WTC11 (cell line): ENCODE data around the gene SPESP1.

ENCODE experiments used
- GTF2I ChIP-seq: fragments of 250-450 bp; sonication (Bioruptor Pico); conservative IDR thresholded peaks from 2 replicates; pipeline ENCODE4 v1.4.0; 2021; ENCODE audit warnings: mild to moderate bottlenecking
- TF ChIP-seq, protein P1 (sequence below): sonication (generic); formaldehyde crosslinking; IDR thresholded peaks from 2 replicates; pipeline ENCODE4 v1.8.0; 2022; ENCODE audit warnings: missing genetic modification reagents
- TF ChIP-seq, protein P2 (sequence below): fragments of 200-600 bp; IDR thresholded peaks from 2 replicates; pipeline ENCODE4 v1.8.0; 2022; ENCODE audit warnings: antibody characterized with exemption

DNA sequence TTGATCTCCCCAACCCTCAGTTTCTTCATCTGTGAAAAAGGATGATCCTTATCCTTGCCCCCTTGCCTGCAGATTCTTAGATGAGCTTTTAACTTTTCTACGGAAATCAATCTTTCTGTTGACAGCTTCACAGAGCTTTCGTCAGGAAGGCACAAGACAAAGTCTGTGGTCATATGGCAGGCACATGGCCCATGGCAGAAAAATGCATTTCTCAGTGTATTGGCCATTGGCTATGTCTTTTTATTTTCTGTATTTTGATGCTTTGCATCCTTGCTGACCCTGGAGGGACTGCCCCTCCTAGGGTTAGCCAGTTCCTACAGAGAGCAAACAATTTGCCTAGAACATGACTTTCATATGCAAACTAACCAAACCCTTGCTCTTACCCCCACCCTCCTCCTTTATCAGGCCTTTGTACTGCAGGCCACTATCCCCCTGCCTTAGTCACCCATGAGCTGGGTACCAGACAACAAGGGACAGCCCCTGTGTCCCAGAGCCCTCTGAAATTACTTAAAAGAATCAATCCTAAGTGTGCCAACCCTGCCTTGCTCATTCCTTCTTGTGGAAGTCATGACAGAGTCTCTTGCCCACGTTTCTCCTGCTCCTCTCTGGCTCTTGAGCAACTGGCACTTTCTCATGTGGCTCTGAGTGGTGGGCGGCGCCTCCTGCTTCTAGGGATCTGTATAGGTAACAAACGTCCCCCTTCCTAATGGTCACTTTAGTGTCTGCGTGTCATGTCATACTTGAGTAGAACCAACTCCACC is 60.1 kb downstream of the SPESP1 start:
- TF ChIP-seq, protein P1, sequence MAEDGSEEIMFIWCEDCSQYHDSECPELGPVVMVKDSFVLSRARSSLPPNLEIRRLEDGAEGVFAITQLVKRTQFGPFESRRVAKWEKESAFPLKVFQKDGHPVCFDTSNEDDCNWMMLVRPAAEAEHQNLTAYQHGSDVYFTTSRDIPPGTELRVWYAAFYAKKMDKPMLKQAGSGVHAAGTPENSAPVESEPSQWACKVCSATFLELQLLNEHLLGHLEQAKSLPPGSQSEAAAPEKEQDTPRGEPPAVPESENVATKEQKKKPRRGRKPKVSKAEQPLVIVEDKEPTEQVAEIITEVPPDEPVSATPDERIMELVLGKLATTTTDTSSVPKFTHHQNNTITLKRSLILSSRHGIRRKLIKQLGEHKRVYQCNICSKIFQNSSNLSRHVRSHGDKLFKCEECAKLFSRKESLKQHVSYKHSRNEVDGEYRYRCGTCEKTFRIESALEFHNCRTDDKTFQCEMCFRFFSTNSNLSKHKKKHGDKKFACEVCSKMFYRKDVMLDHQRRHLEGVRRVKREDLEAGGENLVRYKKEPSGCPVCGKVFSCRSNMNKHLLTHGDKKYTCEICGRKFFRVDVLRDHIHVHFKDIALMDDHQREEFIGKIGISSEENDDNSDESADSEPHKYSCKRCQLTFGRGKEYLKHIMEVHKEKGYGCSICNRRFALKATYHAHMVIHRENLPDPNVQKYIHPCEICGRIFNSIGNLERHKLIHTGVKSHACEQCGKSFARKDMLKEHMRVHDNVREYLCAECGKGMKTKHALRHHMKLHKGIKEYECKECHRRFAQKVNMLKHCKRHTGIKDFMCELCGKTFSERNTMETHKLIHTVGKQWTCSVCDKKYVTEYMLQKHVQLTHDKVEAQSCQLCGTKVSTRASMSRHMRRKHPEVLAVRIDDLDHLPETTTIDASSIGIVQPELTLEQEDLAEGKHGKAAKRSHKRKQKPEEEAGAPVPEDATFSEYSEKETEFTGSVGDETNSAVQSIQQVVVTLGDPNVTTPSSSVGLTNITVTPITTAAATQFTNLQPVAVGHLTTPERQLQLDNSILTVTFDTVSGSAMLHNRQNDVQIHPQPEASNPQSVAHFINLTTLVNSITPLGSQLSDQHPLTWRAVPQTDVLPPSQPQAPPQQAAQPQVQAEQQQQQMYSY (CRISPR knock-in tag), result no peak
- no peak for TF ChIP-seq GTF2I
- TF ChIP-seq, protein P2, sequence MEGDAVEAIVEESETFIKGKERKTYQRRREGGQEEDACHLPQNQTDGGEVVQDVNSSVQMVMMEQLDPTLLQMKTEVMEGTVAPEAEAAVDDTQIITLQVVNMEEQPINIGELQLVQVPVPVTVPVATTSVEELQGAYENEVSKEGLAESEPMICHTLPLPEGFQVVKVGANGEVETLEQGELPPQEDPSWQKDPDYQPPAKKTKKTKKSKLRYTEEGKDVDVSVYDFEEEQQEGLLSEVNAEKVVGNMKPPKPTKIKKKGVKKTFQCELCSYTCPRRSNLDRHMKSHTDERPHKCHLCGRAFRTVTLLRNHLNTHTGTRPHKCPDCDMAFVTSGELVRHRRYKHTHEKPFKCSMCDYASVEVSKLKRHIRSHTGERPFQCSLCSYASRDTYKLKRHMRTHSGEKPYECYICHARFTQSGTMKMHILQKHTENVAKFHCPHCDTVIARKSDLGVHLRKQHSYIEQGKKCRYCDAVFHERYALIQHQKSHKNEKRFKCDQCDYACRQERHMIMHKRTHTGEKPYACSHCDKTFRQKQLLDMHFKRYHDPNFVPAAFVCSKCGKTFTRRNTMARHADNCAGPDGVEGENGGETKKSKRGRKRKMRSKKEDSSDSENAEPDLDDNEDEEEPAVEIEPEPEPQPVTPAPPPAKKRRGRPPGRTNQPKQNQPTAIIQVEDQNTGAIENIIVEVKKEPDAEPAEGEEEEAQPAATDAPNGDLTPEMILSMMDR, result no peak
